OCI-LY3 (cell line): ENCODE measurements around the gene TRAT1.

Experiments used
- H2AFZ ChIP-seq: fragments of 200-600, 300-600 bp; shearing (Covaris generic); 2 replicates; pipeline ENCODE4 v1.6.0; 2014; ENCODE audit warnings: antibody characterized with exemption, low read depth, low read length
- H3K27ac ChIP-seq: fragments of 200-600, 300-600 bp; sonication (generic); 2 replicates; pipeline ENCODE4 v1.5.1; 2014; ENCODE audit warnings: mild to moderate bottlenecking, low read length, moderate library complexity, mixed read lengths
- H3K27me3 ChIP-seq: fragments of 200-600, 300-600 bp; sonication (generic); 2 replicates; pipeline ENCODE4 v1.6.1; 2014; ENCODE audit warnings: low read depth, low read length, mixed read lengths
- H3K36me3 ChIP-seq: fragments of 200-600, 300-600 bp; sonication (generic); replicated peaks from 2 replicates; pipeline ENCODE3; 2014; ENCODE audit warnings: low read depth, low read length, mixed read lengths
- H3K4me1 ChIP-seq: fragments of 300-600, 200-600 bp; sonication (generic); 2 replicates; pipeline ENCODE4 v1.6.1; 2014; ENCODE audit warnings: low read length, mixed read lengths
- H3K4me2 ChIP-seq: fragments of 200-600, 300-600 bp; sonication (generic); 2 replicates; pipeline ENCODE4 v1.6.1; 2014; ENCODE audit warnings: low read length, mixed read lengths
- H3K4me3 ChIP-seq: fragments of 300-600, 200-600 bp; sonication (generic); 2 replicates; pipeline ENCODE4 v1.5.1; 2014; ENCODE audit warnings: antibody characterized with exemption, mild to moderate bottlenecking, low read length, moderate library complexity
- H3K79me2 ChIP-seq: fragments of 300-600, 200-600 bp; shearing (Covaris generic); 2 replicates; pipeline ENCODE4 v1.6.1; 2014; ENCODE audit warnings: mild to moderate bottlenecking, low read length, mixed read lengths
- H3K9ac ChIP-seq: fragments of 300-600, 200-600 bp; shearing (Covaris generic); 2 replicates; pipeline ENCODE4 v1.6.0; 2014; ENCODE audit warnings: mild to moderate bottlenecking, low read length, moderate library complexity
- H3K9me3 ChIP-seq: fragments of 200-600, 300-600 bp; shearing (Covaris generic); 2 replicates; pipeline ENCODE4 v1.6.1; 2014; ENCODE audit warnings: low read length, mixed read lengths; ENCODE audit not compliant: insufficient read depth
- H4K20me1 ChIP-seq: fragments of 200-600, 300-600 bp; sonication (generic); 2 replicates; pipeline ENCODE4 v1.6.1; 2016; ENCODE audit warnings: low read length, mixed read lengths; ENCODE audit not compliant: insufficient read depth
- CTCF ChIP-seq: fragments of 200-600, 300-600 bp; sonication (generic); IDR thresholded peaks from 2 replicates; pipeline ENCODE4 v1.5.1; 2014; ENCODE audit warnings: antibody characterized with exemption, low read length, low read depth
- EZH2phosphoT487 ChIP-seq: fragments of 200-600 bp; shearing (Covaris generic); IDR thresholded peaks from 2 replicates; pipeline ENCODE4 v1.6.1; 2018; ENCODE audit warnings: antibody characterized with exemption, mixed run types, low read depth

The TRAT1 gene

GRCh38 chr3:108894981-108895380, 72.4 kb downstream of the TRAT1 start:
- no peaks in the 10 kb centered on the region for H3K27me3 ChIP-seq
- H3K27ac ChIP-seq, result no peak overlapping the region
- H3K4me3 ChIP-seq, result no peak overlapping the region
- H4K20me1 ChIP-seq, result no peaks in the 10 kb centered on the region
- no peak overlapping the region for H2AFZ ChIP-seq
- no peak overlapping the region for H3K4me2 ChIP-seq
- no peaks in the 10 kb centered on the region for H3K9me3 ChIP-seq
- H3K4me1 ChIP-seq, result no peaks in the 10 kb centered on the region
- no peaks in the 10 kb centered on the region for H3K36me3 ChIP-seq
- H3K79me2 ChIP-seq, result no peaks in the 10 kb centered on the region
- TF ChIP-seq CTCF, result no peak
- no peak for TF ChIP-seq EZH2phosphoT487
- H3K9ac ChIP-seq, result no peak overlapping the region

- Histone ChIP-seq H4K20me1 (no peaks in the 10 kb centered on the region), H3K9ac (no peak overlapping the region), H3K4me3 (no peak overlapping the region), H3K4me1 (no peaks in the 10 kb centered on the region), H3K4me2 (no peak overlapping the region), H3K27me3 (no peaks in the 10 kb centered on the region), H3K27ac (no peak overlapping the region), H3K9me3 (no peaks in the 10 kb centered on the region), H3K36me3 (no peaks in the 10 kb centered on the region), H3K79me2 (no peaks in the 10 kb centered on the region), H2AFZ (no peak overlapping the region)
- TF ChIP-seq CTCF (no peak), EZH2phosphoT487 (no peak)
These were observed 75.3 kb downstream of the TRAT1 start for GRCh38 chr3:108897883-108898282.

GRCh38 chr3:108899530-108899929, 76.9 kb downstream of the TRAT1 start:
- Histone ChIP-seq H3K27me3 (no peaks in the 10 kb centered on the region), H3K4me2 (no peak overlapping the region), H3K79me2 (no peaks in the 10 kb centered on the region), H3K4me1 (no peaks in the 10 kb centered on the region), H3K9me3 (no peaks in the 10 kb centered on the region), H2AFZ (no peak overlapping the region), H3K9ac (no peak overlapping the region), H4K20me1 (no peaks in the 10 kb centered on the region), H3K4me3 (no peak overlapping the region), H3K36me3 (no peaks in the 10 kb centered on the region), H3K27ac (no peak overlapping the region)
- no peak for TF ChIP-seq CTCF
- TF ChIP-seq EZH2phosphoT487, result no peak
